Measurements from ENCODE around the gene GP1BB.

GRCh38 chr22:19696504-19697276 is 26.6 kb upstream of the GP1BB start:
- no peak for TF ChIP-seq CTCF (IDR thresholded peaks at IDR 0.05)
- no peak for TF ChIP-seq POLR2A (IDR thresholded peaks at IDR 0.05)

Measured in tibial nerve (tissue), 3 donors.